T-cell (primary cell): ENCODE results near the gene APPBP2. TPM values are rescaled to one million over a fixed set of nuclear protein-coding genes. Genes with fewer than 3 reads are reported as not detected.
"Not testable (repeated sequence)": the region's sequence is repeated elsewhere in the genome, so short reads cannot be mapped to it uniquely, and the experiment has no call there.

Source experiments
- ATAC-seq, 4 experiments: fragments of 200-7000 bp in 3 of 4; fragments of 150-1000 bp in 1 of 4; cut with Tn5 transposase; replicated peaks in 1 of 4; 1 replicate in 3 of 4; 2 replicates in 1 of 4; pipeline ENCODE4 v1.10.0; 2021; ENCODE audit warnings: moderate library complexity in 3 of 4, mild to moderate bottlenecking in 2 of 4, moderate number of reproducible peaks in 1 of 4
- CTCF ChIA-PET, 2 donors: fragments of 300-600 bp; sonication (Branson Sonifier 250); formaldehyde crosslinking; loops; one replicate each; lab custom pipeline; 2022; ENCODE audit warnings: antibody characterized with exemption in 2 of 2; lab: Charles Lee
- POLR2A ChIA-PET, 2 donors: fragments of 300-600 bp; sonication (Branson Sonifier 250); formaldehyde crosslinking; loops; one replicate each; lab custom pipeline; 2022; ENCODE audit warnings: antibody characterized with exemption in 2 of 2; lab: Charles Lee
- DNase-seq, 35 experiments: peaks; one replicate each; pipeline versions ENCODE4 v3.0.0 to v3.0.0-alpha.2; 2013 to 2023
- H3K27ac ChIP-seq: one replicate; pipeline ENCODE4 v1.5.1; 2013; ENCODE audit warnings: low read length
- H3K27me3 ChIP-seq, 2 experiments: replicated peaks in 1 of 2; 1 replicate in 1 of 2; 2 replicates in 1 of 2; pipeline versions ENCODE4 v1.6.1 to v1.7.0; 2013; ENCODE audit warnings: low read length in 1 of 2, mixed read lengths in 1 of 2; ENCODE audit not compliant: control insufficient read depth in 2 of 2, insufficient read depth in 2 of 2; ENCODE audit errors: extremely low read depth in 1 of 2
- H3K36me3 ChIP-seq, 2 donors: 1 replicate in 1 of 2; 2 replicates in 1 of 2; pipeline versions ENCODE4 v1.6.1 to v1.7.0; 2013; ENCODE audit warnings: low read length in 1 of 2; ENCODE audit not compliant: control insufficient read depth in 2 of 2, insufficient read depth in 1 of 2; ENCODE audit errors: extremely low read depth in 1 of 2
- H3K4me1 ChIP-seq, 2 experiments: 1 replicate in 1 of 2; 2 replicates in 1 of 2; pipeline versions ENCODE4 v1.6.1 to v1.7.0; 2013; ENCODE audit warnings: low read length in 2 of 2, mixed read lengths in 1 of 2; ENCODE audit not compliant: insufficient read depth in 2 of 2, control insufficient read depth in 1 of 2; ENCODE audit errors: extremely low read depth in 1 of 2
- H3K4me3 ChIP-seq, 2 donors: 1 replicate in 1 of 2; 2 replicates in 1 of 2; pipeline versions ENCODE4 v1.5.1 to v1.7.0; 2013; ENCODE audit warnings: mild to moderate bottlenecking in 2 of 2, low read length in 1 of 2, moderate library complexity in 1 of 2; ENCODE audit not compliant: control insufficient read depth in 1 of 2; ENCODE audit errors: extremely low read depth in 1 of 2
- H3K9me3 ChIP-seq: 2 replicates; pipeline ENCODE4 v1.7.0; 2013
- H3K27ac Mint-ChIP-seq, 2 donors: one replicate each; pipeline ENCODE4 v1.8.0; 2020 to 2021; ENCODE audit warnings: mild to moderate bottlenecking in 2 of 2, mixed read lengths in 2 of 2
- H3K27me3 Mint-ChIP-seq, 2 donors: one replicate each; pipeline ENCODE4 v1.8.0; 2021 to 2022; ENCODE audit warnings: mixed read lengths in 2 of 2
- H3K36me3 Mint-ChIP-seq: one replicate; pipeline ENCODE4 v1.8.0; 2021; ENCODE audit warnings: mixed read lengths
- H3K4me1 Mint-ChIP-seq, 3 donors: one replicate each; pipeline ENCODE4 v1.8.0; 2020 to 2022; ENCODE audit warnings: mixed read lengths in 3 of 3, mild to moderate bottlenecking in 1 of 3
- H3K4me3 Mint-ChIP-seq, 3 donors: one replicate each; pipeline ENCODE4 v1.8.0; 2020 to 2022; ENCODE audit warnings: mild to moderate bottlenecking in 3 of 3, mixed read lengths in 3 of 3, moderate library complexity in 3 of 3
- H3K9me3 Mint-ChIP-seq, 3 donors: one replicate each; pipeline ENCODE4 v1.8.0; 2020 to 2022; ENCODE audit warnings: mixed read lengths in 3 of 3
- WGBS: methylation state at CpG from one replicate; pipeline ENCODE4 v1.1.5; 2013; ENCODE audit warnings: missing lambda C conversion rate; ENCODE audit not compliant: insufficient coverage; 5-methylcytosine and 5-hydroxymethylcytosine counted together
- total RNA-seq, 35 experiments: library from RNA in 6 of 35; stranded (reverse) in 6 of 35; fragments of 120-200 nt in 1 of 35; gene quantifications; one replicate each; pipeline versions ENCODE4 v1.2.1 to v1.2.4 and lab custom pipeline; 2013 to 2026

The APPBP2 gene
- total RNA-seq, 5 donors from 2014 or later (not counting 1 experiment from before 2014, with no cell fraction given), result 32.2 to 42.0 (median 36.6) TPM

- Histone ChIP-seq H3K36me3 (no peaks in the 10 kb centered on the region), H3K27ac (no peak overlapping the region), H3K27me3 (peaks cover 0 to 5% of the 10 kb centered on the region in 2 experiments), H3K9me3 (no peaks in the 10 kb centered on the region), H3K4me3 (no peak overlapping the region), H3K4me1 (peaks cover 3 to 14% of the 10 kb centered on the region in 2 experiments)
- Mint-ChIP-seq H3K9me3 (no peaks in the 10 kb centered on the region), H3K27ac (no peak overlapping the region), H3K4me3 (no peak overlapping the region), H3K4me1 (peaks cover 5 to 7% (median 7%) of the 10 kb centered on the region in 3 donors), H3K36me3 (no peaks in the 10 kb centered on the region), H3K27me3 (no peaks in the 10 kb centered on the region)
- DNase-seq (no peak), ATAC-seq (no peak)
- 85% methylated on average over 6 of the region's 6 CpGs for WGBS
- POLR2A ChIA-PET, result no interaction called here
- CTCF ChIA-PET, result no interaction called here
These were observed 100.4 kb downstream of the APPBP2 start for GRCh38 chr17:60425626-60426025.

- Mint-ChIP-seq H3K36me3 (no peaks in the 10 kb centered on the region), H3K27ac (no peak overlapping the region), H3K4me3 (no peak overlapping the region), H3K4me1 (peaks cover 5 to 7% (median 7%) of the 10 kb centered on the region in 3 donors), H3K27me3 (no peaks in the 10 kb centered on the region), H3K9me3 (no peaks in the 10 kb centered on the region)
- Histone ChIP-seq H3K27me3 (no peaks in the 10 kb centered on the region), H3K4me1 (peaks cover 3 to 14% of the 10 kb centered on the region in 2 experiments), H3K4me3 (no peak overlapping the region), H3K27ac (no peak overlapping the region), H3K9me3 (no peaks in the 10 kb centered on the region), H3K36me3 (no peaks in the 10 kb centered on the region)
- WGBS, result 86% methylated on average over 1 of the region's 3 CpGs
- DNase-seq, result no peak
- CTCF ChIA-PET, result no interaction called here
- POLR2A ChIA-PET, result no interaction called here
- no peak for ATAC-seq
These were observed 102.2 kb downstream of the APPBP2 start for GRCh38 chr17:60423865-60424264.

- Histone ChIP-seq H3K27me3 (no peaks in the 10 kb centered on the region), H3K36me3 (no peaks in the 10 kb centered on the region), H3K4me1 (peaks cover 3 to 14% of the 10 kb centered on the region in 2 experiments), H3K27ac (no peak within 1 kb of the TSS), H3K9me3 (no peaks in the 10 kb centered on the region), H3K4me3 (peak within 1 kb of the TSS; percentile 55 to 65)
- no peak for DNase-seq
- 88% methylated on average over 16 of the region's 18 CpGs for WGBS
- H3K27ac Mint-ChIP-seq, result peak within 1 kb of the TSS; percentile 52 to 66
- H3K4me3 Mint-ChIP-seq, result peak within 1 kb of the TSS; percentile 72 to 78 (median 75)
- H3K9me3 Mint-ChIP-seq, result no peaks in the 10 kb centered on the region
- H3K27me3 Mint-ChIP-seq, result no peaks in the 10 kb centered on the region
- no peaks in the 10 kb centered on the region for H3K36me3 Mint-ChIP-seq
- peaks cover 5 to 7% (median 7%) of the 10 kb centered on the region in 3 donors for H3K4me1 Mint-ChIP-seq
- POLR2A ChIA-PET, result no interaction called here
- CTCF ChIA-PET, result interaction anchor here in 1 of 2 donors (0.6 kb wide), 1 partner anchor 21 kb away, joined by 5 read pairs; no protein-coding TSS in a partner anchor
- ATAC-seq, result no peak
These were observed 103.8 kb downstream of the APPBP2 start, which contains the start of gene CHCT1 for GRCh38 chr17:60422162-60422665. Gene CHCT1, plus strand, starts transcription at chr17:60422489. Its CDS starts 104 bp downstream, at chr17:60422593.

- ATAC-seq, result peak; percentile 93 to 97 (median 96)
- Histone ChIP-seq H3K9me3 (no peaks in the 10 kb centered on the region), H3K4me1 (peaks cover 3 to 14% of the 10 kb centered on the region in 2 experiments), H3K36me3 (no peaks in the 10 kb centered on the region), H3K27ac (no peak overlapping the region), H3K27me3 (no peaks in the 10 kb centered on the region), H3K4me3 (peak overlapping the region; percentile 55 to 65)
- Mint-ChIP-seq H3K36me3 (no peaks in the 10 kb centered on the region), H3K27me3 (no peaks in the 10 kb centered on the region), H3K4me3 (peak overlapping the region; percentile 72 to 78 (median 75)), H3K27ac (peak overlapping the region; percentile 52 to 66), H3K4me1 (peaks cover 5 to 7% (median 7%) of the 10 kb centered on the region in 3 donors), H3K9me3 (no peaks in the 10 kb centered on the region)
- DNase-seq, result peak; percentile 42 to 78 (median 65)
- ChIA-PET POLR2A (interaction anchor here (0.6 kb wide), 3 partner anchors 25 to 718 kb away, joined by 3 read pairs; no protein-coding TSS in a partner anchor), CTCF (interaction anchor here in 1 of 2 donors (0.6 kb wide), 1 partner anchor 22 kb away, joined by 5 read pairs; no protein-coding TSS in a partner anchor)
- WGBS, result 2% methylated on average over 65 of the region's 66 CpGs
These were observed 104.5 kb downstream of the APPBP2 start for GRCh38 chr17:60421273-60422161.

- H3K36me3 ChIP-seq, H3K27ac Mint-ChIP-seq, CTCF ChIA-PET, H3K4me3 ChIP-seq, H3K27me3 Mint-ChIP-seq, H3K9me3 Mint-ChIP-seq, H3K27ac ChIP-seq, H3K36me3 Mint-ChIP-seq, H3K4me1 Mint-ChIP-seq, H3K9me3 ChIP-seq, ATAC-seq, DNase-seq, POLR2A ChIA-PET, H3K4me3 Mint-ChIP-seq, H3K27me3 ChIP-seq: not testable (repeated sequence)
- no CpG with 5 or more reads among the region's 7 CpGs for WGBS
- peaks cover 3 to 14% of the 10 kb centered on the region in 2 experiments for H3K4me1 ChIP-seq
These were observed 106.2 kb downstream of the APPBP2 start for GRCh38 chr17:60419875-60420274.

- not testable (repeated sequence) for ATAC-seq, H3K9me3 Mint-ChIP-seq, H3K4me3 Mint-ChIP-seq, H3K36me3 ChIP-seq, H3K4me3 ChIP-seq, H3K27me3 ChIP-seq, DNase-seq, H3K27me3 Mint-ChIP-seq, H3K27ac ChIP-seq, H3K4me1 Mint-ChIP-seq, H3K9me3 ChIP-seq, H3K36me3 Mint-ChIP-seq
- H3K27ac Mint-ChIP-seq, result peak overlapping the region in 1 of 2 donors; percentile 52
- H3K4me1 ChIP-seq, result peaks cover 3 to 14% of the 10 kb centered on the region in 2 experiments
- no CpG with 5 or more reads among the region's 4 CpGs for WGBS
- ChIA-PET CTCF (interaction anchor here in 1 of 2 donors (0.8 kb wide), 1 partner anchor 219 kb away, joined by 3 read pairs; no protein-coding TSS in a partner anchor), POLR2A (interaction anchor here in 1 of 2 donors (0.6 to 0.7 kb wide), 2 partner anchors 12 to 66 kb away, joined by 4 to 6 read pairs; no protein-coding TSS in a partner anchor)
These were observed 107.0 kb downstream of the APPBP2 start for GRCh38 chr17:60419003-60419402.
